Activated B cell treated with CpG ODN at 0.5 μM for 24 hours (primary cell): Measurements from ENCODE around the gene UPF3A. TPM values are rescaled to one million over a fixed set of nuclear protein-coding genes. Genes with fewer than 3 reads are reported as not detected.
A peak's percentile ranks its signal among the peaks of the same experiment; 100 is the strongest.

ENCODE experiments used
- ATAC-seq: fragments of 200-7000 bp; cut with Tn5 transposase; one replicate; pipeline ENCODE4 v1.10.0; 2021; ENCODE audit warnings: low read depth, mild to moderate bottlenecking, moderate library complexity
- CTCF ChIA-PET: fragments of 350-600 bp; sonication (Branson Sonifier 250); formaldehyde crosslinking; loops from one replicate; lab custom pipeline; 2021; ENCODE audit warnings: antibody characterized with exemption; lab: Charles Lee
- POLR2A ChIA-PET: fragments of 350-600 bp; sonication (Branson Sonifier 250); formaldehyde crosslinking; loops from one replicate; lab custom pipeline; 2021; ENCODE audit warnings: antibody characterized with exemption; lab: Charles Lee
- DNase-seq: peaks from one replicate; pipeline ENCODE4 v3.0.0; 2022
- H3K27ac Mint-ChIP-seq: one replicate; pipeline ENCODE4 v1.8.0; 2020; ENCODE audit warnings: mixed read lengths
- H3K27me3 Mint-ChIP-seq: one replicate; pipeline ENCODE4 v1.8.0; 2021; ENCODE audit warnings: mixed read lengths
- H3K36me3 Mint-ChIP-seq: one replicate; pipeline ENCODE4 v1.8.0; 2021; ENCODE audit warnings: low read depth, mixed read lengths
- H3K4me1 Mint-ChIP-seq: one replicate; pipeline ENCODE4 v1.8.0; 2021; ENCODE audit warnings: mixed read lengths
- H3K4me3 Mint-ChIP-seq: one replicate; pipeline ENCODE4 v1.8.0; 2020; ENCODE audit warnings: mild to moderate bottlenecking, mixed read lengths
- H3K9me3 Mint-ChIP-seq: one replicate; pipeline ENCODE4 v1.8.0; 2020; ENCODE audit warnings: mixed read lengths
- CTCF ChIP-seq: fragments of 200-600 bp; IDR thresholded peaks from one replicate; pipeline ENCODE4 v1.8.0; 2022; ENCODE audit warnings: antibody characterized with exemption, mild to moderate bottlenecking
- intact Hi-C: fragments of 100-400 bp; cut with micrococcal nuclease; formaldehyde crosslinking; loops from one replicate; pipeline ENCODE4 v1.15.1; 2024
- total RNA-seq: library from RNA; stranded (reverse); gene quantifications from 2 replicates; pipeline ENCODE4 v1.2.3, GENCODE V29; 2022

UPF3A gene
- total RNA-seq, 1 donor from 2014 or later: 83.2 TPM

- Mint-ChIP-seq H3K4me3 (no peak overlapping the region), H3K27me3 (no peaks in the 10 kb centered on the region), H3K9me3 (no peaks in the 10 kb centered on the region), H3K27ac (peak overlapping the region; percentile 19), H3K36me3 (peaks cover 65% of the 10 kb centered on the region), H3K4me1 (peaks cover 39% of the 10 kb centered on the region)
- CTCF ChIA-PET: no interaction called here
- ATAC-seq (no peak), DNase-seq (no peak)
- no peak for TF ChIP-seq CTCF
- intact Hi-C loops: no loop called here
- POLR2A ChIA-PET: interaction anchor here (0.7 kb wide), 1 partner anchor 192 kb away, joined by 5 read pairs; no protein-coding TSS in a partner anchor
These were observed 38.7 kb downstream of the UPF3A start for GRCh38 chr13:114320065-114320464.

GRCh38 chr13:114321256-114321655 lies 39.9 kb downstream of the UPF3A start:
- DNase-seq (no peak), ATAC-seq (no peak)
- POLR2A ChIA-PET: no interaction called here
- CTCF ChIA-PET: no interaction called here
- peaks cover 41% of the 10 kb centered on the region for H3K4me1 Mint-ChIP-seq
- H3K9me3 Mint-ChIP-seq: no peaks in the 10 kb centered on the region
- H3K4me3 Mint-ChIP-seq: no peak overlapping the region
- intact Hi-C loops: no loop called here
- no peaks in the 10 kb centered on the region for H3K27me3 Mint-ChIP-seq
- no peak overlapping the region for H3K27ac Mint-ChIP-seq
- peaks cover 75% of the 10 kb centered on the region for H3K36me3 Mint-ChIP-seq
- TF ChIP-seq CTCF: no peak

- H3K9me3 Mint-ChIP-seq: no peaks in the 10 kb centered on the region
- CTCF ChIA-PET: no interaction called here
- no peak for TF ChIP-seq CTCF
- ATAC-seq (no peak), DNase-seq (no peak)
- intact Hi-C loops: no loop called here
- no peak overlapping the region for H3K27ac Mint-ChIP-seq
- H3K36me3 Mint-ChIP-seq: peaks cover 84% of the 10 kb centered on the region
- POLR2A ChIA-PET: no interaction called here
- no peak overlapping the region for H3K4me3 Mint-ChIP-seq
- peaks cover 31% of the 10 kb centered on the region for H3K4me1 Mint-ChIP-seq
- no peaks in the 10 kb centered on the region for H3K27me3 Mint-ChIP-seq
These were observed 41.9 kb downstream of the UPF3A start for GRCh38 chr13:114323349-114323748.

GRCh38 chr13:114324334-114324733 lies 42.9 kb downstream of the UPF3A start:
- Mint-ChIP-seq H3K4me1 (peaks cover 23% of the 10 kb centered on the region), H3K36me3 (peaks cover 87% of the 10 kb centered on the region), H3K27ac (no peak overlapping the region), H3K4me3 (no peak overlapping the region), H3K9me3 (no peaks in the 10 kb centered on the region), H3K27me3 (no peaks in the 10 kb centered on the region)
- CTCF ChIA-PET: no interaction called here
- DNase-seq (no peak), ATAC-seq (no peak)
- intact Hi-C loops: no loop called here
- TF ChIP-seq CTCF: no peak
- POLR2A ChIA-PET: no interaction called here

- H3K27me3 Mint-ChIP-seq: no peaks in the 10 kb centered on the region
- POLR2A ChIA-PET: interaction anchor here (1.4 kb wide), 1 partner anchor 44 kb away, joined by 3 read pairs; the partner anchor contains the start of gene UPF3A
- DNase-seq (no peak), ATAC-seq (no peak)
- H3K27ac Mint-ChIP-seq: no peak overlapping the region
- no peak overlapping the region for H3K4me3 Mint-ChIP-seq
- no peaks in the 10 kb centered on the region for H3K9me3 Mint-ChIP-seq
- TF ChIP-seq CTCF: no peak
- CTCF ChIA-PET: no interaction called here
- peaks cover 78% of the 10 kb centered on the region for H3K36me3 Mint-ChIP-seq
- peaks cover 14% of the 10 kb centered on the region for H3K4me1 Mint-ChIP-seq
- intact Hi-C loops: no loop called here
These were observed 44.3 kb downstream of the UPF3A start for GRCh38 chr13:114325729-114326128.
